BJ (cell line): ENCODE results near the gene PTPRZ1. TPM values are rescaled to one million over a fixed set of nuclear protein-coding genes. Genes with fewer than 3 reads are reported as not detected.

Experiments
- CTCF ChIA-PET: fragments of 350-600 bp; formaldehyde crosslinking; extraction: SDS; loops from one replicate; lab custom pipeline; 2021; ENCODE audit warnings: antibody characterized with exemption, inconsistent platforms; lab: Yijun Ruan, JAX
- POLR2A ChIA-PET: fragments of 300-600 bp; sonication (Branson Sonifier 250); formaldehyde crosslinking; extraction: SDS; loops from one replicate; lab custom pipeline; 2021; ENCODE audit warnings: antibody characterized with exemption; lab: Charles Lee
- DNase-seq: peaks from one replicate; pipeline ENCODE4 v3.0.0-alpha.2; 2011; ENCODE audit warnings: low read depth
- H3K27me3 ChIP-seq: 2 replicates; pipeline ENCODE4 v1.6.0; 2011; ENCODE audit warnings: low read length; ENCODE audit not compliant: control insufficient read depth, insufficient read depth
- H3K36me3 ChIP-seq: 2 replicates; pipeline ENCODE4 v1.5.1; 2011; ENCODE audit warnings: low read length; ENCODE audit not compliant: control insufficient read depth, insufficient read depth
- H3K4me3 ChIP-seq: 2 replicates; pipeline ENCODE4 v1.5.1; 2011; ENCODE audit warnings: low read depth, mild to moderate bottlenecking, control low read depth, low read length
- CTCF ChIP-seq: IDR thresholded peaks from 2 replicates; pipeline ENCODE4 v1.5.1; 2011; ENCODE audit warnings: low read depth, mild to moderate bottlenecking, control low read depth, inconsistent platforms, low read length, moderate library complexity; ENCODE audit not compliant: insufficient read depth
- polyA minus RNA-seq: library from RNA; depleted of rRNA, polyadenylated mRNA; stranded (reverse); fragments of >200 nt; gene quantifications from 2 replicates; pipeline ENCODE4 v1.2.3, GENCODE V29; 2011; rRNA and poly(A)+ RNA removed
- polyA plus RNA-seq: library from polyadenylated mRNA; depleted of rRNA; stranded (reverse); fragments of >200 nt; gene quantifications from 2 replicates; pipeline ENCODE4 v1.2.3, GENCODE V29; 2011; rRNA removed

PTPRZ1 gene
- not detected in 2 replicates for polyA plus RNA-seq
- polyA minus RNA-seq: not detected in 2 replicates

GRCh38 chr7:121872831-121873288 is at the start of gene PTPRZ1:
TSS of gene PTPRZ1 (plus strand) at chr7:121873161. CDS start at chr7:121873500, 339 bp downstream.
- CTCF ChIA-PET: interaction anchor here (1.2 kb wide), 1 partner anchor 11 kb away, joined by 4 read pairs; no protein-coding TSS in a partner anchor
- peak within 1 kb of the TSS; percentile 39 for H3K4me3 ChIP-seq
- peaks cover 22% of the 10 kb centered on the region for H3K27me3 ChIP-seq
- no peaks in the 10 kb centered on the region for H3K36me3 ChIP-seq
- DNase-seq: no peak
- POLR2A ChIA-PET: no interaction called here
- no peak for TF ChIP-seq CTCF

- Histone ChIP-seq H3K27me3 (no peaks in the 10 kb centered on the region), H3K36me3 (no peaks in the 10 kb centered on the region), H3K4me3 (no peak overlapping the region)
- ChIA-PET POLR2A (no interaction called here), CTCF (no interaction called here)
- DNase-seq: no peak
- TF ChIP-seq CTCF: no peak
Measured at GRCh38 chr7:121824276-121824675, 48.7 kb upstream of the PTPRZ1 start.

GRCh38 chr7:121831351-121831750 is 41.6 kb upstream of the PTPRZ1 start:
- Histone ChIP-seq H3K4me3 (no peak overlapping the region), H3K36me3 (no peaks in the 10 kb centered on the region), H3K27me3 (no peaks in the 10 kb centered on the region)
- ChIA-PET CTCF (no interaction called here), POLR2A (no interaction called here)
- TF ChIP-seq CTCF: no peak
- DNase-seq: no peak

GRCh38 chr7:121831801-121832200 is 41.2 kb upstream of the PTPRZ1 start:
- ChIA-PET CTCF (no interaction called here), POLR2A (no interaction called here)
- H3K27me3 ChIP-seq: no peaks in the 10 kb centered on the region
- DNase-seq: no peak
- H3K4me3 ChIP-seq: no peak overlapping the region
- no peak for TF ChIP-seq CTCF
- no peaks in the 10 kb centered on the region for H3K36me3 ChIP-seq

GRCh38 chr7:121832347-121832746 is 40.6 kb upstream of the PTPRZ1 start:
- POLR2A ChIA-PET: no interaction called here
- no peak for DNase-seq
- Histone ChIP-seq H3K27me3 (no peaks in the 10 kb centered on the region), H3K4me3 (no peak overlapping the region), H3K36me3 (no peaks in the 10 kb centered on the region)
- CTCF ChIA-PET: no interaction called here
- no peak for TF ChIP-seq CTCF
